ENCODE results near the gene MACROD2.

DNA sequence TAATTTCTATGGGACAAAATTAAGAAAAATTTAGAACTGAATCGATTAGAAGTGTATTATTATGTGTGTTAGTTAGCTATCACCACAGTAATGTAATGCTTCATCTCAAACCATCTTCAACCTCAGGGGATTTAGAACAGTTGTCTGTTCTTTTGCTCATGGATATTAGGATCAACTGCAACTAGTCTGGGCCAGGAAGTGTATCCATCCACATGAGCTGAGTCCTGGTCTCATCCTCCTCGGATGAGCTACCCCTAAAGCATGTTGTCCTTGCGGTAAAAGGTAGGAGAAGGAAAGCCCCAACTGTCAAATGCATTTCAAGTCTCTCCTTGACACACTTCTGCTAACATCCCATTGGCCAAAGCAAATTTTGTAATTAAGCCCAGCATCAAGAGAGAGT is 2040.3 kb downstream of the MACROD2 start:
- TF ChIP-seq, protein P1, sequence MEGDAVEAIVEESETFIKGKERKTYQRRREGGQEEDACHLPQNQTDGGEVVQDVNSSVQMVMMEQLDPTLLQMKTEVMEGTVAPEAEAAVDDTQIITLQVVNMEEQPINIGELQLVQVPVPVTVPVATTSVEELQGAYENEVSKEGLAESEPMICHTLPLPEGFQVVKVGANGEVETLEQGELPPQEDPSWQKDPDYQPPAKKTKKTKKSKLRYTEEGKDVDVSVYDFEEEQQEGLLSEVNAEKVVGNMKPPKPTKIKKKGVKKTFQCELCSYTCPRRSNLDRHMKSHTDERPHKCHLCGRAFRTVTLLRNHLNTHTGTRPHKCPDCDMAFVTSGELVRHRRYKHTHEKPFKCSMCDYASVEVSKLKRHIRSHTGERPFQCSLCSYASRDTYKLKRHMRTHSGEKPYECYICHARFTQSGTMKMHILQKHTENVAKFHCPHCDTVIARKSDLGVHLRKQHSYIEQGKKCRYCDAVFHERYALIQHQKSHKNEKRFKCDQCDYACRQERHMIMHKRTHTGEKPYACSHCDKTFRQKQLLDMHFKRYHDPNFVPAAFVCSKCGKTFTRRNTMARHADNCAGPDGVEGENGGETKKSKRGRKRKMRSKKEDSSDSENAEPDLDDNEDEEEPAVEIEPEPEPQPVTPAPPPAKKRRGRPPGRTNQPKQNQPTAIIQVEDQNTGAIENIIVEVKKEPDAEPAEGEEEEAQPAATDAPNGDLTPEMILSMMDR (conservative IDR thresholded peaks at IDR 0.05 in 1 of 2, IDR thresholded peaks at IDR 0.05 in 1 of 2; ENCODE audit: extremely low read depth in 1 of 2, insufficient read depth in 1 of 2, low read depth in 1 of 2, low read length in 2 of 2) = no peak
- no peak for TF ChIP-seq EZH2 (IDR thresholded peaks at IDR 0.05; ENCODE audit: borderline replicate concordance, low read length)

Data from mammary epithelial cell (primary cell).